SK-N-SH treated with all-trans-retinoic acid at 6 μM for 48 hours (cell line): ENCODE data around the gene CENPF.

Source experiments
- ATAC-seq: fragments of 200-7000 bp; cut with Tn5 transposase; 3 replicates; pipeline ENCODE4 v1.9.1; 2020; ENCODE audit warnings: mild to moderate bottlenecking, moderate library complexity
- BACH2 ChIP-seq: fragments of 250-450 bp; sonication (Bioruptor Pico); IDR thresholded peaks from 2 replicates; pipeline ENCODE4 v1.9.0; 2021; ENCODE audit warnings: mild to moderate bottlenecking, borderline replicate concordance
- CSDC2 ChIP-seq: fragments of 250-450 bp; sonication (Bioruptor Pico); IDR thresholded peaks from 2 replicates; pipeline ENCODE4 v1.5.0; 2020; ENCODE audit warnings: mild to moderate bottlenecking, moderate library complexity
- ESRRG ChIP-seq: fragments of 250-450 bp; sonication (Bioruptor Pico); IDR thresholded peaks from 2 replicates; pipeline ENCODE4 v1.6.1; 2021; ENCODE audit warnings: mild to moderate bottlenecking
- GLIS3 ChIP-seq: fragments of 250-450 bp; sonication (Bioruptor Pico); IDR thresholded peaks from 2 replicates; pipeline ENCODE4 v1.5.0; 2020; ENCODE audit warnings: mild to moderate bottlenecking, moderate library complexity
- ISL1 ChIP-seq: fragments of 250-450 bp; sonication (Bioruptor Pico); IDR thresholded peaks from 2 replicates; pipeline ENCODE4 v2.1.2; 2022; ENCODE audit warnings: mild to moderate bottlenecking, moderate library complexity
- PPARA ChIP-seq: fragments of 250-450 bp; sonication (Bioruptor Pico); IDR thresholded peaks from 2 replicates; pipeline ENCODE4 v1.5.0; 2020; ENCODE audit warnings: mild to moderate bottlenecking, borderline replicate concordance
- RARB ChIP-seq: fragments of 250-450 bp; sonication (Bioruptor Pico); IDR thresholded peaks from 2 replicates; pipeline ENCODE4 v1.8.0; 2021; ENCODE audit warnings: mild to moderate bottlenecking, moderate library complexity
- SNAI2 ChIP-seq: fragments of 250-450 bp; sonication (Bioruptor Pico); IDR thresholded peaks from 2 replicates; pipeline ENCODE4 v1.5.0; 2020; ENCODE audit warnings: mild to moderate bottlenecking, moderate library complexity
- TCF4 ChIP-seq: fragments of 250-450 bp; sonication (Bioruptor Pico); IDR thresholded peaks from 2 replicates; pipeline ENCODE4 v1.8.0; 2021; ENCODE audit warnings: mild to moderate bottlenecking, moderate library complexity, borderline replicate concordance
- TOX ChIP-seq: fragments of 250-450 bp; sonication (Bioruptor Pico); IDR thresholded peaks from 2 replicates; pipeline ENCODE4 v1.8.0; 2021; ENCODE audit warnings: mild to moderate bottlenecking, moderate library complexity, borderline replicate concordance
- ZC3H10 ChIP-seq: fragments of 250-450 bp; sonication (Bioruptor Pico); IDR thresholded peaks from 2 replicates; pipeline ENCODE4 v1.5.1; 2021; ENCODE audit warnings: mild to moderate bottlenecking, moderate library complexity
- ZFP3 ChIP-seq: fragments of 250-450 bp; sonication (Bioruptor Pico); IDR thresholded peaks from 2 replicates; pipeline ENCODE4 v1.5.0; 2020; ENCODE audit warnings: mild to moderate bottlenecking, moderate library complexity
- ZFP30 ChIP-seq: fragments of 450-650 bp; formaldehyde crosslinking; IDR thresholded peaks from 2 replicates; pipeline ENCODE4 v1.5.0; 2022; ENCODE audit warnings: mild to moderate bottlenecking, moderate library complexity
- ZNF565 ChIP-seq: fragments of 450-650 bp; formaldehyde crosslinking; conservative IDR thresholded peaks from 2 replicates; pipeline ENCODE4 v1.5.0; 2020; ENCODE audit warnings: low read depth, mild to moderate bottlenecking, moderate library complexity
- ZNF70 ChIP-seq: fragments of 450-650 bp; formaldehyde crosslinking; IDR thresholded peaks from 2 replicates; pipeline ENCODE4 v1.5.0; 2020; ENCODE audit warnings: mild to moderate bottlenecking, moderate library complexity
- ZNF8 ChIP-seq: fragments of 450-650 bp; formaldehyde crosslinking; IDR thresholded peaks from 2 replicates; pipeline ENCODE4 v1.5.0; 2020; ENCODE audit warnings: mild to moderate bottlenecking, moderate library complexity
- TF ChIP-seq, protein P1 (sequence below): fragments of 250-450 bp; sonication (Bioruptor Pico); IDR thresholded peaks from 2 replicates; pipeline ENCODE4 v1.8.0; 2020; ENCODE audit warnings: mild to moderate bottlenecking, moderate library complexity, borderline replicate concordance
- TF ChIP-seq, protein P2 (sequence below): fragments of 250-450 bp; sonication (Bioruptor Pico); IDR thresholded peaks from 2 replicates; pipeline ENCODE4 v1.5.1; 2020; ENCODE audit warnings: low read depth, mild to moderate bottlenecking, moderate library complexity
- TF ChIP-seq, protein P3 (sequence below): fragments of 250-450 bp; sonication (Bioruptor Pico); IDR thresholded peaks from 2 replicates; pipeline ENCODE4 v1.8.0; 2021; ENCODE audit warnings: low read depth, mild to moderate bottlenecking, moderate library complexity, borderline replicate concordance
- TF ChIP-seq, protein P4 (sequence below): fragments of 250-450 bp; sonication (Bioruptor Pico); IDR thresholded peaks from 2 replicates; pipeline ENCODE4 v1.5.1; 2021; ENCODE audit warnings: mild to moderate bottlenecking, moderate library complexity

Gene CENPF

DNA sequence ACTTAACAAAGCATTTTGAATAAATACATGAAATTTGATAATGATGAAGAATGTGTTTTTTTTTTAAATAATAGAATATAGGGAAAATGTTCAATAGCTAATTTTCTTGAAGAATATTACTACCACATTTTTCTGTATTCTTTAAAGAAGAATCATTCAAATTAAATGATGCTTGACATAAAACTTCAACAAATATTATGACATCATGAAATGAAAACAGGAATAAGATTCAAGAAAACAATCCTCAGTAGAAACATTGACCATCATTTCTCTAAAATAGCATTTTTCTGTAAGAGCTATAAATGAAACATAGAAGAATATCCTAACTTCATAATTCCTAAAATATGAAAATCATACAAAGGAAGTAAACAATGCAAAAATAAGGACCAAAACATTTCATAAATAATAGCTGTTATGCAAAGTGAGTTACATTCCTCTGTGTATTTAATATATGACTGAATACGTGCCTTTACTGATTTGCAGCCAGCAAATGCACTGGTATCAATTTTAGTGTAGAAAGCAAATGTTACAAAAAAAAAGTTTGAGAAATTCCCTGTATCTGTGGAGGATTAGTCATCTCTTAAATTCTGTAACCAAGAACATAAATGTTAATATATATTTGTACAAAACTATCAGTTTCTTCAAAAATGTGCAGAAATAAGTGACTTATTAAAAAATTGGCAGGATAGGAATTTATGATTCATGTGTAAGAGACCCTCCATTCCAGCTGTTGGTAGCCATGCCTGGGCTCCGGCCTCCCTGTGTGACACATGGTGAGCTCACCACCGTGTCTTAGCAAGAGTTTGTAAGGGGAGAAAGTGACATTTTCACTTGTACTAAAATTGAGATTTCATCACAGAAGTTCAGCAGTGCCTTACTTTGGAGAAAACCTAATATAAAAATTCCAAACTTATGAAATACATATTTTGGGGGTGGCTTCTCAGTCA, 36.6 kb upstream of the CENPF start:
- TF ChIP-seq ZC3H10 (CRISPR knock-in tag) (no peak), BACH2 (CRISPR knock-in tag) (no peak)
- peak; percentile 75 for ATAC-seq

DNA sequence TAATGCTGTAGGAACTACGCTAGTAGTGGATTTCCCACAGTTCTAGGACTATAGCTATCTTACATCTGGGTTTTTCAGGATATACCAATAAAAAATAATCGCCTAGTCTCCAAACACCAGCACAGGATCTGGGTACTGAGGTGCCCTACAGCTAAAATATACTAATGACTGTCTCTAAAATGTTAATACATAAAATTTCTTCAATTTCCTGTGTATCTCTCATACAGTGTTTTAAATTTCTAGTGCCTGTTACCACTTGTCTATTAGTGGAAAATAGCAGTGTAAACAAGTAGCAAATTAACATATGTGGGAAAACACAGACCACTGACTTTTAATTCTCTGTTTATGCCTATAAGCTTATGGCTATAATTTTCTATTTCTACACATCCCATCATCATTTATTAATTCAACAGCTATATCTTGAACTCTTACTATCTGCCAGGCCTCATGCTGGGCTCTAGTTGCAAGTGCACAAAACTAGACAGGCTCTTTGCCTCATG, 35.5 kb upstream of the CENPF start:
- TF ChIP-seq ESRRG (CRISPR knock-in tag), result no peak
- TF ChIP-seq, protein P1, sequence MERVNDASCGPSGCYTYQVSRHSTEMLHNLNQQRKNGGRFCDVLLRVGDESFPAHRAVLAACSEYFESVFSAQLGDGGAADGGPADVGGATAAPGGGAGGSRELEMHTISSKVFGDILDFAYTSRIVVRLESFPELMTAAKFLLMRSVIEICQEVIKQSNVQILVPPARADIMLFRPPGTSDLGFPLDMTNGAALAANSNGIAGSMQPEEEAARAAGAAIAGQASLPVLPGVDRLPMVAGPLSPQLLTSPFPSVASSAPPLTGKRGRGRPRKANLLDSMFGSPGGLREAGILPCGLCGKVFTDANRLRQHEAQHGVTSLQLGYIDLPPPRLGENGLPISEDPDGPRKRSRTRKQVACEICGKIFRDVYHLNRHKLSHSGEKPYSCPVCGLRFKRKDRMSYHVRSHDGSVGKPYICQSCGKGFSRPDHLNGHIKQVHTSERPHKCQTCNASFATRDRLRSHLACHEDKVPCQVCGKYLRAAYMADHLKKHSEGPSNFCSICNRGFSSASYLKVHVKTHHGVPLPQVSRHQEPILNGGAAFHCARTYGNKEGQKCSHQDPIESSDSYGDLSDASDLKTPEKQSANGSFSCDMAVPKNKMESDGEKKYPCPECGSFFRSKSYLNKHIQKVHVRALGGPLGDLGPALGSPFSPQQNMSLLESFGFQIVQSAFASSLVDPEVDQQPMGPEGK (CRISPR knock-in tag), result no peak
- no peak for TF ChIP-seq CSDC2 (CRISPR knock-in tag)
- TF ChIP-seq ZC3H10 (CRISPR knock-in tag), result no peak
- TF ChIP-seq ZFP30, result no peak
- TF ChIP-seq ZNF70 (CRISPR knock-in tag), result no peak
- TF ChIP-seq, protein P2, sequence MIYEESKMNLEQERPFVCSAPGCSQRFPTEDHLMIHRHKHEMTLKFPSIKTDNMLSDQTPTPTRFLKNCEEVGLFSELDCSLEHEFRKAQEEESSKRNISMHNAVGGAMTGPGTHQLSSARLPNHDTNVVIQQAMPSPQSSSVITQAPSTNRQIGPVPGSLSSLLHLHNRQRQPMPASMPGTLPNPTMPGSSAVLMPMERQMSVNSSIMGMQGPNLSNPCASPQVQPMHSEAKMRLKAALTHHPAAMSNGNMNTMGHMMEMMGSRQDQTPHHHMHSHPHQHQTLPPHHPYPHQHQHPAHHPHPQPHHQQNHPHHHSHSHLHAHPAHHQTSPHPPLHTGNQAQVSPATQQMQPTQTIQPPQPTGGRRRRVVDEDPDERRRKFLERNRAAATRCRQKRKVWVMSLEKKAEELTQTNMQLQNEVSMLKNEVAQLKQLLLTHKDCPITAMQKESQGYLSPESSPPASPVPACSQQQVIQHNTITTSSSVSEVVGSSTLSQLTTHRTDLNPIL (CRISPR knock-in tag), result no peak
- TF ChIP-seq RARB (CRISPR knock-in tag), result no peak
- TF ChIP-seq GLIS3, result no peak
- no peak for TF ChIP-seq ZFP3 (CRISPR knock-in tag)
- no peak for TF ChIP-seq ISL1 (CRISPR knock-in tag)
- TF ChIP-seq SNAI2, result no peak
- TF ChIP-seq ZNF8 (CRISPR knock-in tag), result no peak
- TF ChIP-seq, protein P3, sequence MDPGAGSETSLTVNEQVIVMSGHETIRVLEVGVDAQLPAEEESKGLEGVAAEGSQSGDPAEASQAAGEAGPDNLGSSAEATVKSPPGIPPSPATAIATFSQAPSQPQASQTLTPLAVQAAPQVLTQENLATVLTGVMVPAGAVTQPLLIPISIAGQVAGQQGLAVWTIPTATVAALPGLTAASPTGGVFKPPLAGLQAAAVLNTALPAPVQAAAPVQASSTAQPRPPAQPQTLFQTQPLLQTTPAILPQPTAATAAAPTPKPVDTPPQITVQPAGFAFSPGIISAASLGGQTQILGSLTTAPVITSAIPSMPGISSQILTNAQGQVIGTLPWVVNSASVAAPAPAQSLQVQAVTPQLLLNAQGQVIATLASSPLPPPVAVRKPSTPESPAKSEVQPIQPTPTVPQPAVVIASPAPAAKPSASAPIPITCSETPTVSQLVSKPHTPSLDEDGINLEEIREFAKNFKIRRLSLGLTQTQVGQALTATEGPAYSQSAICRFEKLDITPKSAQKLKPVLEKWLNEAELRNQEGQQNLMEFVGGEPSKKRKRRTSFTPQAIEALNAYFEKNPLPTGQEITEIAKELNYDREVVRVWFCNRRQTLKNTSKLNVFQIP (CRISPR knock-in tag), result no peak
- no peak for ATAC-seq

DNA sequence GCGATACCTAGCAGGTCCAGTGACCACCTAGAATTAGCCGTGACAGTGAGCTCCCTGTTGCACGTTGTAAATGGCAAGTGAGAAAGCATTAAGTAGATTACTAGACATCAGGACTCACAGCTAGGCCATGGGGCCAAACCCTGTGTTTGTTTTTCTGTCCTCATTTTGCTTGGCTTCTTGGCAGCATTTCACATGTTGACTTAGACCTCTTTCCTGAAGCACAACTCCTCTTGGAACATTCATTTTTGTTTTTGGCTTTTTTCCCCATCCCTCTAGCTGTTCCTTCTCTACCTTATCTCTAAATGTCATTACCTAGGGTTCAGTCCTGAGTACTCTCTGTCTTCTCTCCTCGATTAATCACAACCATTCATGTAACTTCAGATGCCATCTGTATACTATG, 34.7 kb upstream of the CENPF start:
- TF ChIP-seq ZNF70 (CRISPR knock-in tag) (no peak), ZNF565 (CRISPR knock-in tag) (no peak), BACH2 (CRISPR knock-in tag) (no peak), CSDC2 (CRISPR knock-in tag) (no peak), GLIS3 (no peak), ISL1 (CRISPR knock-in tag) (no peak), TOX (CRISPR knock-in tag) (no peak), RARB (CRISPR knock-in tag) (no peak), ZC3H10 (CRISPR knock-in tag) (no peak), TCF4 (CRISPR knock-in tag) (no peak), ZFP30 (no peak), PPARA (CRISPR knock-in tag) (no peak)
- TF ChIP-seq, protein P2 (CRISPR knock-in tag), result no peak
- TF ChIP-seq, protein P3 (CRISPR knock-in tag), result no peak
- TF ChIP-seq, protein P4, sequence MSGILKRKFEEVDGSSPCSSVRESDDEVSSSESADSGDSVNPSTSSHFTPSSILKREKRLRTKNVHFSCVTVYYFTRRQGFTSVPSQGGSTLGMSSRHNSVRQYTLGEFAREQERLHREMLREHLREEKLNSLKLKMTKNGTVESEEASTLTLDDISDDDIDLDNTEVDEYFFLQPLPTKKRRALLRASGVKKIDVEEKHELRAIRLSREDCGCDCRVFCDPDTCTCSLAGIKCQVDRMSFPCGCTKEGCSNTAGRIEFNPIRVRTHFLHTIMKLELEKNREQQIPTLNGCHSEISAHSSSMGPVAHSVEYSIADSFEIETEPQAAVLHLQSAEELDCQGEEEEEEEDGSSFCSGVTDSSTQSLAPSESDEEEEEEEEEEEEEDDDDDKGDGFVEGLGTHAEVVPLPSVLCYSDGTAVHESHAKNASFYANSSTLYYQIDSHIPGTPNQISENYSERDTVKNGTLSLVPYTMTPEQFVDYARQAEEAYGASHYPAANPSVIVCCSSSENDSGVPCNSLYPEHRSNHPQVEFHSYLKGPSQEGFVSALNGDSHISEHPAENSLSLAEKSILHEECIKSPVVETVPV (CRISPR knock-in tag), result no peak
- no peak for ATAC-seq
